MCF 10A (cell line): ENCODE measurements around the gene AGAP1. TPM values are rescaled to one million over a fixed set of nuclear protein-coding genes. Genes with fewer than 3 reads are reported as not detected.

Source experiments
- BruUV-seq: library from RNA; stranded (reverse); fragments of 400-500 nt; replicated peaks from 2 replicates; lab custom pipeline; 2021; lab: Mats Ljungman, UMichigan
- CTCF ChIA-PET: fragments of 300-600 bp; sonication (Branson Sonifier 250); formaldehyde crosslinking; extraction: SDS; loops from one replicate; lab custom pipeline; 2021; ENCODE audit warnings: antibody characterized with exemption, inconsistent platforms; lab: Yijun Ruan, JAX
- POLR2A ChIA-PET: fragments of 300-600, 350-650 bp; sonication (Branson Sonifier 250); formaldehyde crosslinking; extraction: SDS; loops from one replicate; lab custom pipeline; 2020; ENCODE audit warnings: antibody characterized with exemption, inconsistent platforms; lab: Yijun Ruan, JAX
- DNase-seq: peaks from one replicate; pipeline ENCODE4 v3.0.0-alpha.2; 2018; ENCODE audit not compliant: unreplicated experiment
- H3K27ac Mint-ChIP-seq: one replicate; pipeline ENCODE4 v1.8.0; 2022; ENCODE audit warnings: mild to moderate bottlenecking, low read depth, mixed read lengths; ENCODE audit not compliant: unreplicated experiment
- H3K27me3 Mint-ChIP-seq: one replicate; pipeline ENCODE4 v1.8.0; 2022; ENCODE audit warnings: mixed read lengths; ENCODE audit not compliant: insufficient read depth, unreplicated experiment
- H3K36me3 Mint-ChIP-seq: one replicate; pipeline ENCODE4 v1.8.0; 2022; ENCODE audit warnings: mild to moderate bottlenecking, moderate library complexity, mixed read lengths; ENCODE audit not compliant: insufficient read depth, unreplicated experiment
- H3K4me1 Mint-ChIP-seq: one replicate; pipeline ENCODE4 v1.8.0; 2022; ENCODE audit warnings: mixed read lengths; ENCODE audit not compliant: insufficient read depth, unreplicated experiment
- H3K4me3 Mint-ChIP-seq: one replicate; pipeline ENCODE4 v1.8.0; 2022; ENCODE audit warnings: mild to moderate bottlenecking, moderate library complexity, mixed read lengths; ENCODE audit not compliant: unreplicated experiment
- H3K9me3 Mint-ChIP-seq: one replicate; pipeline ENCODE4 v1.8.0; 2022; ENCODE audit warnings: mixed read lengths; ENCODE audit not compliant: unreplicated experiment
- intact Hi-C: fragments of 100-400 bp; cut with micrococcal nuclease; formaldehyde crosslinking; loops from 2 replicates; pipeline ENCODE4 v1.14.1; 2022
- total RNA-seq: library from RNA; stranded (reverse); gene quantifications from 2 replicates; pipeline ENCODE4 v1.2.3, GENCODE V29; 2022
- TF ChIP-seq, protein P1 (sequence below): fragments of 200-600 bp; IDR thresholded peaks from one replicate; pipeline ENCODE4 v1.8.0; 2022; ENCODE audit warnings: antibody characterized with exemption, mild to moderate bottlenecking; ENCODE audit not compliant: unreplicated experiment

The AGAP1 gene
- total RNA-seq, 1 experiment from 2014 or later: 41.3 TPM

DNA sequence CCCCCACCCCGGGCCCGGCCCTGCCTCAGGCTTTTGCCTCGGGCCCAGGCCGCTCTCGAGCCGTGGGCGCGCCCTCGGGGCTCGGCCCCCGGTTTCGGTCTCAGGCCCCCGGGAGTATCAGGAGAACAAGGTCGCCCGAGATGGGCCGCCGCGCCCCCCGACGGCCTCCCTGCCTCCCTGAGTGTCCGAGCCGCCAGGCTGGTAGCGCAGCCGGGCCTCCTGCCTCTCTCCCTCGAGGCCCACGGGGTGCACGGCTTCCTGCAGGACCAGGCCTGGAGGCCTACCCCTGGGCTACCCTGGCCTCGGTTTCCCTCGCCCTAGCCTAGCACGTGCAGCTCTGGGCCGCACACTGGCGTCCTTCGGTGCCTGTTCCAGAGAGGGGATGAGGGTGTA, 665.9 kb downstream of the AGAP1 start:
- CTCF ChIA-PET: interaction anchor here (0.6 kb wide), 1 partner anchor 19 kb away, joined by 3 read pairs; no protein-coding TSS in a partner anchor
- Mint-ChIP-seq H3K27ac (no peak overlapping the region), H3K27me3 (no peaks in the 10 kb centered on the region), H3K9me3 (no peaks in the 10 kb centered on the region), H3K4me1 (peaks cover 6% of the 10 kb centered on the region), H3K36me3 (peaks cover 6% of the 10 kb centered on the region), H3K4me3 (no peak overlapping the region)
- TF ChIP-seq, protein P1, sequence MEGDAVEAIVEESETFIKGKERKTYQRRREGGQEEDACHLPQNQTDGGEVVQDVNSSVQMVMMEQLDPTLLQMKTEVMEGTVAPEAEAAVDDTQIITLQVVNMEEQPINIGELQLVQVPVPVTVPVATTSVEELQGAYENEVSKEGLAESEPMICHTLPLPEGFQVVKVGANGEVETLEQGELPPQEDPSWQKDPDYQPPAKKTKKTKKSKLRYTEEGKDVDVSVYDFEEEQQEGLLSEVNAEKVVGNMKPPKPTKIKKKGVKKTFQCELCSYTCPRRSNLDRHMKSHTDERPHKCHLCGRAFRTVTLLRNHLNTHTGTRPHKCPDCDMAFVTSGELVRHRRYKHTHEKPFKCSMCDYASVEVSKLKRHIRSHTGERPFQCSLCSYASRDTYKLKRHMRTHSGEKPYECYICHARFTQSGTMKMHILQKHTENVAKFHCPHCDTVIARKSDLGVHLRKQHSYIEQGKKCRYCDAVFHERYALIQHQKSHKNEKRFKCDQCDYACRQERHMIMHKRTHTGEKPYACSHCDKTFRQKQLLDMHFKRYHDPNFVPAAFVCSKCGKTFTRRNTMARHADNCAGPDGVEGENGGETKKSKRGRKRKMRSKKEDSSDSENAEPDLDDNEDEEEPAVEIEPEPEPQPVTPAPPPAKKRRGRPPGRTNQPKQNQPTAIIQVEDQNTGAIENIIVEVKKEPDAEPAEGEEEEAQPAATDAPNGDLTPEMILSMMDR: no peak
- POLR2A ChIA-PET: interaction anchor here (0.6 kb wide), 1 partner anchor 16 kb away, joined by 3 read pairs; no protein-coding TSS in a partner anchor
- no TSS peak for BruUV-seq
- DNase-seq: no peak
- intact Hi-C loops: no loop called here

DNA sequence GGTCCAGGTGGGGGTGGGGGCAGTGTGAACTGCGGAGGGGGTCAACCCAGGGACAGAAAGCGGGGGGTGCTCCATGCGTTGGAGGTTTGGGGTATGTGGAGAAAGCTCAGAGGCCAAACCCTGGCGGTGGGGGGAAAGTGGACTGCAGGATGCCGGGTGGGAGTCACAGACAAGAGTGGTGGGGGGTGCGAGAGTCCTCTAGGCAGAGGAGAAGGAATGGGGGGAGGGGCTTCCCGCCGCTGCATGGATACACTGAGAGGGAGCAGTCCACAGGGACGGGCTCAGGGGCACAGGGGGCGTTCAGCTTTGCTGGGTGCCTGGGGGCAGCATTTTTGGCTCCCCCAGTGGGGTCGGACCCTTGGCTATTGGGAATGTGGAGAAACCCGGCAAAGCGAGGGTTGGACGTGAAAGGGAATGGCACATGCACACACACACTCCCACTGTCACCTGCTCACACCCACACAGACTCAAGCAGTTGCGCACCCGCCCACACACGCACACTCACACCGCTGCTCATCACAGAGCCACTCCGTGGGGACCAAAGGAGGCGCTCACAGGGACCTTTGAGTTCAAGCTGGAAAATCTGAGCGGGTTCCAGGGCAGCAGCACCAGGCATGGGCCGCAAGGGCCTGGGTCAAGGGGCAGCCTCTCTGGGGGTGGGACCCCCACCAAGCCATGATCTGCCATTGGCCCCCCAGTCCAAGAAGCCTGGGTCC, 666.7 kb downstream of the AGAP1 start:
- H3K4me1 Mint-ChIP-seq: peaks cover 6% of the 10 kb centered on the region
- H3K4me3 Mint-ChIP-seq: no peak overlapping the region
- no peak overlapping the region for H3K27ac Mint-ChIP-seq
- intact Hi-C loops: no loop called here
- ChIA-PET CTCF (interaction anchor here (0.7 kb wide), 1 partner anchor 15 kb away, joined by 3 read pairs; no protein-coding TSS in a partner anchor), POLR2A (interaction anchor here (0.6 kb wide), 1 partner anchor 17 kb away, joined by 3 read pairs; no protein-coding TSS in a partner anchor)
- TF ChIP-seq, protein P1: no peak
- no peaks in the 10 kb centered on the region for H3K27me3 Mint-ChIP-seq
- peaks cover 6% of the 10 kb centered on the region for H3K36me3 Mint-ChIP-seq
- no peaks in the 10 kb centered on the region for H3K9me3 Mint-ChIP-seq
- BruUV-seq: no TSS peak
- DNase-seq: no peak

DNA sequence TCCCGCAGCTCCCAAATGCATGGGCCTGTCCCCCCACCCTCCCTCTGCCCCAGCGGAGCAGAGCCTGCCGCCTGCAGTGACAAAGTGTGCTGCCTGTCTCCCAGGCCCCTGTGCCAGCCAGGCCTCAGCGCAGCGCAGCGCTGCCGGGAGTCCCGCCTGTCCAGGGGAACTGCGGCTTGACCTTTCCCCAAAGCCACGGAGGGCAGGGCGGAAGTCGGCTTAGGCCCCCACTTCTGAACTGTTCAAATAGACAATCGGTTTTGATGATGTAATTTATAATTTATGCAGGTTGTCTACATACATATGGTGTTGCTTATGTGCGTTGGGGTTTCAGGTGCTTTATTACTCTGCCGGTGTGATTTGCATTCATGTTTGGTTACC, 667.2 kb downstream of the AGAP1 start:
- DNase-seq: no peak
- TF ChIP-seq, protein P1: no peak
- POLR2A ChIA-PET: no interaction called here
- peaks cover 4% of the 10 kb centered on the region for H3K27me3 Mint-ChIP-seq
- intact Hi-C loops: no loop called here
- peaks cover 6% of the 10 kb centered on the region for H3K36me3 Mint-ChIP-seq
- BruUV-seq: no TSS peak
- H3K4me1 Mint-ChIP-seq: peaks cover 6% of the 10 kb centered on the region
- no peaks in the 10 kb centered on the region for H3K9me3 Mint-ChIP-seq
- no peak overlapping the region for H3K4me3 Mint-ChIP-seq
- H3K27ac Mint-ChIP-seq: no peak overlapping the region
- CTCF ChIA-PET: no interaction called here

DNA sequence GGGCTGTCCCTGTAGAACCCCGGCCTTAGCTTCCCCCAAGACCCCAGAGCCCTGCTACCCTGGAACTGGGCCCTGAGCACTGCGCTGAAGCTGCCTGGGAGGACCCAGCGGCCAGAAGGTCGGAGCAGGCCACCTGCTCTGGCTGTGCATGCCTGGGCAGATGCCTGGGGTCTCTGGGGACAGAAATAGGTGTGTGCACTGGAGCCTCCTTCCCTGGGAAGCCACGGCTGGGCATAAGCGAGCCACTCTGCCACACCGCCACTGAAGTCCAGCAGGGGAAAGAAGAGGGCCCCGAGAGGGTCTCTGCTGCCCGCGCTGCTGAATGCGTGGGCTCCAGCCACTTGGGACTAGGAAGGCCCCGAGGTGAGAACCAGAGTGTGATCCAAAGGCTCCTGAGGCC, 667.7 kb downstream of the AGAP1 start:
- H3K4me1 Mint-ChIP-seq: peaks cover 6% of the 10 kb centered on the region
- no peaks in the 10 kb centered on the region for H3K9me3 Mint-ChIP-seq
- BruUV-seq: no TSS peak
- no peak overlapping the region for H3K27ac Mint-ChIP-seq
- peaks cover 9% of the 10 kb centered on the region for H3K27me3 Mint-ChIP-seq
- CTCF ChIA-PET: interaction anchor here (1.5 kb wide), 1 partner anchor 14 kb away, joined by 4 read pairs; no protein-coding TSS in a partner anchor
- DNase-seq: no peak
- POLR2A ChIA-PET: no interaction called here
- TF ChIP-seq, protein P1: no peak
- H3K36me3 Mint-ChIP-seq: peaks cover 6% of the 10 kb centered on the region
- intact Hi-C loops: no loop called here
- H3K4me3 Mint-ChIP-seq: no peak overlapping the region
